GM20431 (cell line): Measurements from ENCODE around the gene BMP6.

ENCODE experiments used
- in situ Hi-C: fragments of 300-500 bp; cut with MseI, MboI; formaldehyde crosslinking; loops from one replicate; pipeline ENCODE4 v1.15.0; 2020; ENCODE audit warnings: low sequenced_read_pairs; ENCODE audit not compliant: unreplicated experiment

BMP6 gene

GRCh38 chr6:7742223-7742785 is 16.4 kb downstream of the BMP6 start:
- in situ Hi-C loops: no loop called here

- in situ Hi-C loops: no loop called here
These were observed 20.0 kb downstream of the BMP6 start for GRCh38 chr6:7745942-7746341.

- in situ Hi-C loops: no loop called here
These were observed 21.1 kb downstream of the BMP6 start for GRCh38 chr6:7747016-7747415.

- in situ Hi-C loops: no loop called here
These were observed 21.5 kb downstream of the BMP6 start for GRCh38 chr6:7747433-7747832.

GRCh38 chr6:7747901-7748504 is 22.1 kb downstream of the BMP6 start:
- in situ Hi-C loops: no loop called here

GRCh38 chr6:7749478-7749877 is 23.6 kb downstream of the BMP6 start:
- in situ Hi-C loops: no loop called here

- in situ Hi-C loops: no loop called here
These were observed 24.3 kb downstream of the BMP6 start for GRCh38 chr6:7750197-7750596.

- in situ Hi-C loops: no loop called here
These were observed 32.6 kb downstream of the BMP6 start for GRCh38 chr6:7758456-7758855.

- in situ Hi-C loops: no loop called here
These were observed 33.4 kb downstream of the BMP6 start for GRCh38 chr6:7759320-7759719.

GRCh38 chr6:7761051-7761450 is 35.2 kb downstream of the BMP6 start:
- in situ Hi-C loops: no loop called here

GRCh38 chr6:7762760-7763159 is 36.9 kb downstream of the BMP6 start:
- in situ Hi-C loops: no loop called here

- in situ Hi-C loops: no loop called here
These were observed 38.0 kb downstream of the BMP6 start for GRCh38 chr6:7763881-7764280.

GRCh38 chr6:7765575-7766325 is 39.9 kb downstream of the BMP6 start:
- in situ Hi-C loops: no loop called here

- in situ Hi-C loops: no loop called here
These were observed 43.8 kb downstream of the BMP6 start for GRCh38 chr6:7769702-7770101.

GRCh38 chr6:7770111-7770510 is 44.2 kb downstream of the BMP6 start:
- in situ Hi-C loops: no loop called here

GRCh38 chr6:7770601-7771000 is 44.7 kb downstream of the BMP6 start:
- in situ Hi-C loops: no loop called here

GRCh38 chr6:7773322-7773721 is 47.4 kb downstream of the BMP6 start:
- in situ Hi-C loops: no loop called here

- in situ Hi-C loops: no loop called here
These were observed 48.0 kb downstream of the BMP6 start for GRCh38 chr6:7773914-7774313.

GRCh38 chr6:7776509-7776908 is 50.6 kb downstream of the BMP6 start:
- in situ Hi-C loops: no loop called here

- in situ Hi-C loops: no loop called here
These were observed 51.2 kb downstream of the BMP6 start for GRCh38 chr6:7777074-7777473.

- in situ Hi-C loops: no loop called here
These were observed 55.3 kb downstream of the BMP6 start for GRCh38 chr6:7781240-7781639.

- in situ Hi-C loops: no loop called here
These were observed 58.3 kb downstream of the BMP6 start for GRCh38 chr6:7784248-7784647.
